B cell (primary cell): ENCODE data around the gene SYNC. TPM values are rescaled to one million over a fixed set of nuclear protein-coding genes. Genes with fewer than 3 reads are reported as not detected.

ENCODE experiments used
- ATAC-seq: fragments of 200-7000 bp; cut with Tn5 transposase; one replicate; pipeline ENCODE4 v1.10.0; 2021; ENCODE audit warnings: low read depth, mild to moderate bottlenecking, moderate number of reproducible peaks, moderate library complexity
- CTCF ChIA-PET: fragments of 350-600 bp; sonication (Branson Sonifier 250); formaldehyde crosslinking; loops from one replicate; lab custom pipeline; 2021; ENCODE audit warnings: antibody characterized with exemption, inconsistent platforms; lab: Charles Lee
- POLR2A ChIA-PET: fragments of 350-600 bp; sonication (Branson Sonifier 250); formaldehyde crosslinking; loops from one replicate; lab custom pipeline; 2021; ENCODE audit warnings: antibody characterized with exemption; lab: Charles Lee
- DNase-seq: peaks from one replicate; pipeline ENCODE4 v3.0.0; 2013
- H2AFZ ChIP-seq: 2 replicates; pipeline ENCODE4 v1.6.1; 2012; ENCODE audit warnings: mild to moderate bottlenecking, low read depth, low read length; ENCODE audit not compliant: insufficient read depth, poor library complexity, severe bottlenecking
- H3K27ac ChIP-seq, 2 donors: 1 replicate in 1 of 2; 2 replicates in 1 of 2; pipeline ENCODE4 v1.5.1; 2012 to 2013; ENCODE audit warnings: low read length in 2 of 2, mild to moderate bottlenecking in 2 of 2, moderate library complexity in 1 of 2
- H3K27me3 ChIP-seq, 4 experiments: fragments of 200-600 bp in 1 of 4; sonication (generic) in 1 of 4; replicated peaks in 1 of 4; 1 replicate in 2 of 4; 2 replicates in 2 of 4; pipeline versions ENCODE4 v1.6.1 to v1.7.0; 2013 to 2016; ENCODE audit warnings: low read length in 3 of 4, mild to moderate bottlenecking in 2 of 4, mixed read lengths in 1 of 4, moderate library complexity in 1 of 4; ENCODE audit not compliant: insufficient read depth in 4 of 4, control insufficient read depth in 3 of 4; ENCODE audit errors: control extremely low read depth in 1 of 4
- H3K36me3 ChIP-seq, 2 experiments: replicated peaks in 1 of 2; 1 replicate in 1 of 2; 2 replicates in 1 of 2; pipeline versions ENCODE4 v1.6.1 to v1.7.1; 2013; ENCODE audit warnings: low read length in 1 of 2; ENCODE audit not compliant: insufficient read depth in 2 of 2, control insufficient read depth in 1 of 2; ENCODE audit errors: control extremely low read depth in 1 of 2, extremely low read depth in 1 of 2
- H3K4me1 ChIP-seq, 2 donors: fragments of 200-600 bp in 1 of 2; sonication (generic) in 1 of 2; 1 replicate in 1 of 2; 2 replicates in 1 of 2; pipeline versions ENCODE4 v1.5.1 to v1.6.1; 2013 to 2017; ENCODE audit warnings: low read length in 2 of 2; ENCODE audit not compliant: control insufficient read depth in 2 of 2, insufficient read depth in 2 of 2
- H3K4me2 ChIP-seq: replicated peaks from 2 replicates; pipeline ENCODE3; 2012; ENCODE audit warnings: mild to moderate bottlenecking, low read depth, low read length; ENCODE audit not compliant: poor library complexity, severe bottlenecking
- H3K4me3 ChIP-seq, 5 experiments: fragments of 200-600 bp in 1 of 5; sonication (generic) in 1 of 5; 1 replicate in 3 of 5; 2 replicates in 2 of 5; pipeline versions ENCODE4 v1.5.1 to v1.7.0; 2011 to 2016; ENCODE audit warnings: low read length in 4 of 5, mild to moderate bottlenecking in 4 of 5, low read depth in 2 of 5, control low read depth in 1 of 5, moderate library complexity in 1 of 5; ENCODE audit not compliant: insufficient read depth in 1 of 5; ENCODE audit errors: control extremely low read depth in 1 of 5, extremely low read depth in 1 of 5
- H3K79me2 ChIP-seq: fragments of 200-600 bp; sonication (generic); one replicate; pipeline ENCODE4 v1.6.0; 2016; ENCODE audit warnings: low read length; ENCODE audit not compliant: control insufficient read depth, insufficient read depth
- H3K9ac ChIP-seq: fragments of 200-600 bp; sonication (generic); 2 replicates; pipeline ENCODE4 v1.6.1; 2017; ENCODE audit warnings: mild to moderate bottlenecking, low read length, moderate library complexity
- H3K9me3 ChIP-seq, 3 donors: one replicate each; pipeline versions ENCODE4 v1.6.1 to v1.7.1; 2013; ENCODE audit warnings: low read length in 2 of 3; ENCODE audit not compliant: control insufficient read depth in 2 of 3, insufficient read depth in 1 of 3; ENCODE audit errors: control extremely low read depth in 1 of 3
- H4K20me1 ChIP-seq: 2 replicates; pipeline ENCODE4 v1.6.0; 2012; ENCODE audit warnings: mild to moderate bottlenecking, low read length; ENCODE audit not compliant: insufficient read depth, control insufficient read depth, poor library complexity, severe bottlenecking
- H3K27ac Mint-ChIP-seq: one replicate; pipeline ENCODE4 v1.8.0; 2021; ENCODE audit warnings: mixed read lengths
- H3K27me3 Mint-ChIP-seq: one replicate; pipeline ENCODE4 v1.8.0; 2021; ENCODE audit warnings: mixed read lengths
- H3K4me1 Mint-ChIP-seq: one replicate; pipeline ENCODE4 v1.8.0; 2021; ENCODE audit warnings: mixed read lengths
- H3K4me3 Mint-ChIP-seq: one replicate; pipeline ENCODE4 v1.8.0; 2021; ENCODE audit warnings: mixed read lengths
- H3K9me3 Mint-ChIP-seq: one replicate; pipeline ENCODE4 v1.8.0; 2022; ENCODE audit warnings: mixed read lengths; ENCODE audit not compliant: insufficient read depth
- CTCF ChIP-seq: fragments of 200-600 bp; IDR thresholded peaks from one replicate; pipeline ENCODE4 v1.8.0; 2022; ENCODE audit warnings: antibody characterized with exemption, mild to moderate bottlenecking
- EZH2 ChIP-seq: IDR thresholded peaks from 2 replicates; pipeline ENCODE4 v1.6.1; 2012; ENCODE audit warnings: borderline replicate concordance, low read depth, mild to moderate bottlenecking, moderate library complexity, low read length; ENCODE audit not compliant: insufficient read depth, poor library complexity, severe bottlenecking
- WGBS: methylation state at CpG from one replicate; pipeline ENCODE4 v1.1.5; 2013; ENCODE audit warnings: missing lambda C conversion rate; ENCODE audit not compliant: insufficient coverage; 5-methylcytosine and 5-hydroxymethylcytosine counted together
- intact Hi-C: fragments of 100-400 bp; cut with micrococcal nuclease; formaldehyde crosslinking; loops from one replicate; pipeline ENCODE4 v1.10.0; 2022
- polyA plus RNA-seq: library from polyadenylated mRNA; depleted of rRNA; stranded (reverse); fragments of >200 nt; gene quantifications from 2 replicates; pipeline ENCODE4 v1.2.3, GENCODE V29; 2012
- total RNA-seq, 2 donors: library from RNA; stranded (reverse); fragments of 120-200 nt in 1 of 2; gene quantifications; 1 replicate in 1 of 2; 2 replicates in 1 of 2; pipeline versions ENCODE4 v1.2.3 to v1.2.4, GENCODE V29; 2013 to 2022

The SYNC gene
- total and polyA plus RNA-seq, 2 donors (not counting 1 experiment from before 2014, with no cell fraction given) = not detected

GRCh38 chr1:32666901-32667566 lies 35.5 kb downstream of the SYNC start:
- Histone ChIP-seq H3K79me2 (peaks cover 66% of the 10 kb centered on the region), H3K4me2 (no peak overlapping the region), H3K9me3 (no peaks in the 10 kb centered on the region), H3K4me1 (peaks cover 0 to 2% of the 10 kb centered on the region in 2 donors), H3K4me3 (no peak overlapping the region), H3K9ac (no peak overlapping the region), H2AFZ (no peak overlapping the region), H3K27ac (no peak overlapping the region), H4K20me1 (peaks cover 39% of the 10 kb centered on the region), H3K27me3 (no peaks in the 10 kb centered on the region), H3K36me3 (peaks cover 9 to 76% of the 10 kb centered on the region in 2 experiments)
- WGBS = 97% methylated on average over 11 of the region's 12 CpGs
- intact Hi-C loops = no loop called here
- H3K27ac Mint-ChIP-seq = no peak overlapping the region
- H3K4me3 Mint-ChIP-seq = no peak overlapping the region
- no peak for ATAC-seq
- CTCF ChIA-PET = no interaction called here
- POLR2A ChIA-PET = no interaction called here
- no peaks in the 10 kb centered on the region for H3K27me3 Mint-ChIP-seq
- peaks cover 2% of the 10 kb centered on the region for H3K4me1 Mint-ChIP-seq
- no peak for DNase-seq
- no peaks in the 10 kb centered on the region for H3K9me3 Mint-ChIP-seq
- no peak for TF ChIP-seq CTCF
- TF ChIP-seq EZH2 = no peak

- H3K4me2 ChIP-seq = no peak overlapping the region
- TF ChIP-seq EZH2 (no peak), CTCF (no peak)
Observed at GRCh38 chr1:32665915-32666314, 36.7 kb downstream of the SYNC start.

More at GRCh38 chr1:32665915-32666314, 36.7 kb downstream of the SYNC start:
- no peaks in the 10 kb centered on the region for H3K27me3 Mint-ChIP-seq
- no peak for DNase-seq
- H4K20me1 ChIP-seq = peaks cover 45% of the 10 kb centered on the region
- H3K4me1 ChIP-seq = peaks cover 5 to 12% of the 10 kb centered on the region in 2 donors
- POLR2A ChIA-PET = no interaction called here
- H3K9me3 Mint-ChIP-seq = no peaks in the 10 kb centered on the region
- no peak overlapping the region for H3K4me3 ChIP-seq
- peaks cover 9 to 69% of the 10 kb centered on the region in 2 experiments for H3K36me3 ChIP-seq
- peaks cover 69% of the 10 kb centered on the region for H3K79me2 ChIP-seq
- ATAC-seq = no peak
- no CpG with 5 or more reads among the region's 1 CpG for WGBS
- no peak overlapping the region for H3K4me3 Mint-ChIP-seq
- peaks cover 5% of the 10 kb centered on the region for H3K4me1 Mint-ChIP-seq
- H2AFZ ChIP-seq = no peak overlapping the region
- no peak overlapping the region for H3K9ac ChIP-seq
- no peaks in the 10 kb centered on the region for H3K27me3 ChIP-seq
- no peaks in the 10 kb centered on the region for H3K9me3 ChIP-seq
- no peak overlapping the region for H3K27ac Mint-ChIP-seq
- CTCF ChIA-PET = no interaction called here
- intact Hi-C loops = no loop called here
- no peak overlapping the region for H3K27ac ChIP-seq
